Endothelial cell of umbilical vein (primary cell): Measurements from ENCODE around the gene STK24.

Experiments
- EZH2 ChIP-seq: IDR thresholded peaks from 2 replicates; pipeline ENCODE4 v1.6.1; 2012; ENCODE audit warnings: borderline replicate concordance, low read depth, mild to moderate bottlenecking, moderate library complexity, low read length, inconsistent platforms; ENCODE audit not compliant: severe bottlenecking
- POLR2AphosphoS5 ChIP-seq: IDR thresholded peaks from 2 replicates; pipeline ENCODE4 v1.6.1; 2012; ENCODE audit warnings: low read depth, mild to moderate bottlenecking, control low read depth, low read length, moderate library complexity; ENCODE audit not compliant: insufficient read depth
- TF ChIP-seq, protein P1 (sequence below), 2 donors: IDR thresholded peaks; 1 replicate in 1 of 2; 2 replicates in 1 of 2; pipeline ENCODE4 v1.5.1; 2011; ENCODE audit warnings: low read length in 2 of 2, mild to moderate bottlenecking in 2 of 2, moderate library complexity in 2 of 2, control low read depth in 1 of 2, inconsistent platforms in 1 of 2, low read depth in 1 of 2; ENCODE audit not compliant: insufficient read depth in 1 of 2; ENCODE audit errors: extremely low read depth in 1 of 2

DNA sequence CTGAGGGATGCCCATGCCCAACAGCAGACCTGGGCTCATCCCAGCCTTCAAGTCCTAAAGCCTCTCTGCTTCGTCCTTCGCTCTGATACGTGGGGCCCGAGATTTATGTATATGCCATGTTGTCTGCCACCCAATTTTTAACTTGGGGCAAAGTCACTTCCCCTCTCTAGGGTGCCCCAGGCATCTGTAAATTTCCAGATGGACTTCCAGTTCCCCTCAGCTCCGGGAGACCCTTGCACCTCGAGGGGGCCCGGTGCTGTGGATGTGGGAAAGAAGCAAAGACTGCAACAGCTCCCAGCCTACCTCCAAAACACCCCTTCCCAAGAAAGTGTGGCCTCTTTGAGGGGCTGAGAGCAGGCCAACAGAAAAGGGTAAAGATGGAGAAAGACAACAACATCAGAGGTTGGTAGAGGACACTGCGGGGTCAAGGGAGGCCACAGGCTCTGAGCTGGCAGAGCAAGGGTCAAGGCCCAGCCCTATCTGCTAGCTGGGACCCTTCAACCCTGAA lies 97.4 kb downstream of the STK24 start:
- TF ChIP-seq, protein P1, sequence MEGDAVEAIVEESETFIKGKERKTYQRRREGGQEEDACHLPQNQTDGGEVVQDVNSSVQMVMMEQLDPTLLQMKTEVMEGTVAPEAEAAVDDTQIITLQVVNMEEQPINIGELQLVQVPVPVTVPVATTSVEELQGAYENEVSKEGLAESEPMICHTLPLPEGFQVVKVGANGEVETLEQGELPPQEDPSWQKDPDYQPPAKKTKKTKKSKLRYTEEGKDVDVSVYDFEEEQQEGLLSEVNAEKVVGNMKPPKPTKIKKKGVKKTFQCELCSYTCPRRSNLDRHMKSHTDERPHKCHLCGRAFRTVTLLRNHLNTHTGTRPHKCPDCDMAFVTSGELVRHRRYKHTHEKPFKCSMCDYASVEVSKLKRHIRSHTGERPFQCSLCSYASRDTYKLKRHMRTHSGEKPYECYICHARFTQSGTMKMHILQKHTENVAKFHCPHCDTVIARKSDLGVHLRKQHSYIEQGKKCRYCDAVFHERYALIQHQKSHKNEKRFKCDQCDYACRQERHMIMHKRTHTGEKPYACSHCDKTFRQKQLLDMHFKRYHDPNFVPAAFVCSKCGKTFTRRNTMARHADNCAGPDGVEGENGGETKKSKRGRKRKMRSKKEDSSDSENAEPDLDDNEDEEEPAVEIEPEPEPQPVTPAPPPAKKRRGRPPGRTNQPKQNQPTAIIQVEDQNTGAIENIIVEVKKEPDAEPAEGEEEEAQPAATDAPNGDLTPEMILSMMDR (IDR thresholded peaks at IDR 0.05; ENCODE audit: extremely low read depth in 1 of 2, insufficient read depth in 1 of 2, low read depth in 1 of 2, low read length in 2 of 2): no peak
- TF ChIP-seq EZH2 (no peak), POLR2AphosphoS5 (no peak)
